ENCODE results near the gene CENPL.

Gene CENPL

DNA sequence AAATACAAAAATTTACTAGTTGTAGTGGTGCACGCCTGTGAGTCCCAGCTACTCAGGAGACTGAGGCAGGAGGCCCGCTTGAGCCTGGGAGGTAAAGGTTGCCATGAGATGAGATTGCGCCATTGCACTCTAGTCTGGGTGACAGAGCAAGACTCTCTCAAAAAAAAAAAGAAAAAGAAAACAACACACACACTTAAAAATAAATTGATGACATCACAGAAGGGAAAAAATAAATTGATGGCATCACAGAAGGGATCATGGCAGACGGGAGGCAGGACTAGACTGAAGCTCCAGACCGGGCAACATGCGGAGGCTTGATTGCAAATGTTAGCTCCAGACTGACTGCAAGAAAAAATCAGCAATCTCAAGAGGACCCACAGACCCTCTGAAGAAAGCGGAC, 66.6 kb downstream of the CENPL start:
- DNase-seq (ENCODE audit: low read depth) = no peak

DNA sequence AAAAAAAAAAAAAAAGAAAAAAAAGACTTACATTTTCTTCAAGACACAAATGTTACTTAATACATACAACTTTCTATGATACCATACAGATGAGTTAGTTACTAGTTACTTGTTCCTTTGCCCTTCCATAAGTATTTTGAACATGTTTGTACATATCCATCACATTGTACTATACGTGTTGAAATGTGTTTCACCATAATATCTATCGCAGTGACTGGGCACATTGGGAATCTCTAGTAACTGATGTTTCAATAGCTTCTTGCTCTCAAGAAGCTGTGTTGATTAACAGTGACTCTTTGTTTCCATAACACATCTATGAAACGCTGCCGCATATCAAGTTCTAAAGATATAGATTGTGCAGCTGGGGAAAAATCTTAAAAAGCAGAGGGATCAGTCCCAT, 67.0 kb downstream of the CENPL start:
- no peak for DNase-seq (ENCODE audit: low read depth)

DNA sequence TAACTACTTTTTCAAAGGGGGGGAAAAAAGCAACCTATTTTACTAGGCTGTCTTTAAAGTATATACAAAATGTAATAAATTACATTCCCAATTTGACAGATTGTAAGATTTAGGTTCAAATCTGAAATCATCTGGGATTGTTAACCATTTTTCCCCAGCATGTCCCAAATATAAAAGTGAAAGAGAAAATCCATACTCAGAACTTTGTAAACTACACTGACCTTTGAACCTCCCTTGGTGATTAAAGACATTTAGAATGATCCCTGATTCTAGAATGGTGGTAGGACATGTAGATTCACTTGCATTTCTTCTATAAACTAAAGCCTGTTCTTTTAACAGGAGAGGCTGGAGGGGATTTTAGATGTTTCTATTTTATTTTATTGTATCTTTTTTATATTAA, 70.9 kb downstream of the CENPL start:
- DNase-seq (ENCODE audit: low read depth) = no peak
